ENCODE data around the gene AZIN2.

DNA sequence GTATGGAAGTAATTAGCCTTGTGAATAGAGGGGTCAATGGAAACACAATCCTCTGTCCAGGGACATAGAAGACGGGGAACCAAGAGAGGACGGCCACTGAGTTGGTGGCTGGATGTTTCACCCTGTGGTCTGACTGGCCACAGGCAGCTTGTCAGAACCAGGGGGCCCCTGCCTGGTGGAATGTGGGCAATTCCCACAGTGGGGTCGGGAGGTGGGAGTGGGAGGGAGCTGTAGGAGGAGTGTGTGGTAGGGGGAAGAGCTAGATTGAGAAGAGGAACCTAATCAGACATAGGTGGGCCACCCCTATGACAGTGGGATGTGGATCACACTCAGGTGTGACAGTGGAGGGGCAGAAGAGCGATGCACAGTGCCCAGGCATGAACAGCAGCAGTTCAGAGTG, 69.6 kb downstream of the AZIN2 start:
- TF ChIP-seq POLR2A (IDR thresholded peaks at IDR 0.05; ENCODE audit: low read depth, low read length): no peak
- no peak for TF ChIP-seq POLR2AphosphoS5 (IDR thresholded peaks at IDR 0.05; ENCODE audit: low read depth, low read length)
- TF ChIP-seq SPI1 (IDR thresholded peaks at IDR 0.05; ENCODE audit: low read depth, low read length): no peak
- no peak for TF ChIP-seq TAF1 (IDR thresholded peaks at IDR 0.05; ENCODE audit: low read depth, low read length)
- TF ChIP-seq PAX5 (IDR thresholded peaks at IDR 0.05; ENCODE audit: insufficient read depth, low read length, severe bottlenecking): no peak

Measured in GM12891 (cell line).